ENCODE results near the gene PLCB1.

GRCh38 chr20:8400486-8400885, 268.4 kb downstream of the PLCB1 start:
- TF ChIP-seq CTCF (IDR thresholded peaks at IDR 0.05; ENCODE audit: poor library complexity) (no peak), EZH2phosphoT487 (IDR thresholded peaks at IDR 0.05; ENCODE audit: low read depth, severe bottlenecking, unreplicated experiment) (no peak)

Data from hepatocyte (in vitro differentiated cells).